Measurements from ENCODE around the gene WDR90.
"Not testable (repeated sequence)": the region's sequence is repeated elsewhere in the genome, so short reads cannot be mapped to it uniquely, and the experiment has no call there.

Gene WDR90

DNA sequence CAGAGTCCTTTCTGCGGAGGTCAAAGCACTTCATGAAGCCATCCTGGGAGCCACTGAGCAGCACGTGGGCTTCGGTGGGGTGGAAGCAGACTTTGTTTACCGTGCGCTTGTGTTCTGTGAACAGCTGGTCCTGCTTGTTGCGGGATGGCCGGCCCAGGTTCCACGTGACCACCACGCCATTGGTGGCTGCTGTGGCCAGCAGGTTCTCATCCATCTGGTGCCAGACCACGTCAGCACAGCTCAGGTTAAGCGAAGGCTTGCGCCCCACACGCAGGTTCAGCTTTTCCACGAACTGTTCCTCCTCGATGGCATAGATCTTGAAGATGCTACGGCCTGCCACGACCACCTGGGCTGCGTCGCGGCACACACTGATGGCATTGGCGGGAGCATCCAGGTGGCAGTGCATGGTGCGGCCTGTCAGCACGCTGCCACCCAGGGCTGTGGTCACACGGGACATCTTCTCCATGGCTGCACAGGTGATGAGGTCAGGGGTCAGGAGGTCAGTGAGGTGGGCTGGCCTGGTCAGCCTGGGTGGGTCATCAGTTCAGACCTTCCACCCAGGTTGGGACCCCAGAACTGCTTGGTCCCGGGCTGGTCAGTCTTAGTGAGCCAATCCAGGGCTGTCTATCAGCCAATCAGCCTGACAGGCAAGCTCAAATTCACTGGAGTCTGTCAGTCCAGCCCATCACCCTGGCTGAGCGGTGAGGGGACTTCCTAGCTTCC is 40.2 kb downstream of the WDR90 start:
- TF ChIP-seq CTCF (IDR thresholded peaks at IDR 0.05; ENCODE audit: low read depth, low read length), result no peak
- H3K4me3 ChIP-seq (ENCODE audit: low read depth, low read length), result peak overlapping the region; percentile 89
- in situ Hi-C loops (cut with HindIII; ENCODE audit: low sequenced_read_pairs), result no loop called here
- no peak for DNase-seq (ENCODE audit: low read depth, low spot score)

GRCh38 chr16:691242-691641 is 42.1 kb downstream of the WDR90 start:
- in situ Hi-C loops (cut with HindIII; ENCODE audit: low sequenced_read_pairs); DNase-seq (ENCODE audit: low read depth, low spot score); H3K4me3 ChIP-seq (ENCODE audit: low read depth, low read length): not testable (repeated sequence)

DNA sequence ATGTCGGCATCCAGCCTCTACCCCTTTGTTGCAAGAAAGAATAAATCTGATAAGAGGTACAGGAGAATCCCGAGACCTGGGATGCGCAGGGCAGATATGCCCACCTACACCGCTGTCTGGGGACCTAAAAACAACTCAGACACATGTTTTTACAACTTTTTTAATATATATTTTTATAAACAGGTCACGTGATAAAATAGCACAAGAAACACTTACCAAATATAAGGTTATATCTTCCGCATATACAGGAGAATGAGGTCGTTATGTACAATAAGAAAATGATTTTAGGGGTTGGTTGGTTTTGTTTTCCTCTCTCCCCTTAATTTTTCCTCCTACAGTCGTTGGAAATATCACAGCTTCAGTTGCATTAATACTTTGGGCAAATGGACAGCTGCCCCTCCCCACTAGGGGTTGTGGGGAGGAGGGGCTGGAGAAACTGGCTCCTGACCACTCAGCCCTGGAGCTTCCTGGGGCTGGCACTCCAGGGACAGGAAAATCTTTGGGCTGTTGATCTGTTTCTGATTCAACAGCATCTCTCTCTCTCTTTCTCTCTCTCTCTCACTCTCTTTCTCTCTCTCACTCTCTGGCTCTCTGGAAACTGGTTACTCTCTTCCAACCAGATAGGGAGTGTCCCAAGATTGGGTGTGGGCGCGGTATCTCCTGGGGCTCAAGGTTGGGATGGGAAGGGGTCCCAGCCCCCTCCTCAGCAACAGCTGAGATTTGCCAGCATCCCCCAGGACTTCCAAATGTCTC is 43.4 kb downstream of the WDR90 start:
- no peak overlapping the region for H3K4me3 ChIP-seq (ENCODE audit: low read depth, low read length)
- no peak for TF ChIP-seq CTCF (IDR thresholded peaks at IDR 0.05; ENCODE audit: low read depth, low read length)
- no peak for DNase-seq (ENCODE audit: low read depth, low spot score)
- in situ Hi-C loops (cut with HindIII; ENCODE audit: low sequenced_read_pairs), result no loop called here

DNA sequence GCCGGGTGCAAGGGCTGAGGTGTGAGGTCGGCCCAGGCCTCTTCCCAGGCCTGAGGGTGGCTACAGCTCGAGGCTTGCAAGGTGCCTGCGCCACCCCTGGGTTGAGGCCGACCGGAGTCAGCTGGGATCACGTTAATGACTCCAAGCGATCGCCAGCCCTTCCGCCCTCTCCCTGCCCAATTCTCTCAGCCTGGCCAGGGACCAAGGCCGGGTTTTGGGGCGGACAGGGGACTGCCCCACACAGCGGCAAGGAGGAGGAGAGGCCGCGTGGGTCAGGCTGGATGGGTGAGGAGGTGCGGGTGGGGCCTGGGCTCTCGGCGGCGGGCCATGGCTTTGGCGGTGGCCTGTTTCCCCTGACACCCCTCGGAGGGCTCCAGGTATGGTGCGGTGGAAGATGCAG is 44.2 kb downstream of the WDR90 start:
- no peak for TF ChIP-seq CTCF (IDR thresholded peaks at IDR 0.05; ENCODE audit: low read depth, low read length)
- H3K4me3 ChIP-seq (ENCODE audit: low read depth, low read length), result no peak overlapping the region
- no peak for DNase-seq (ENCODE audit: low read depth, low spot score)
- in situ Hi-C loops (cut with HindIII; ENCODE audit: low sequenced_read_pairs), result no loop called here

DNA sequence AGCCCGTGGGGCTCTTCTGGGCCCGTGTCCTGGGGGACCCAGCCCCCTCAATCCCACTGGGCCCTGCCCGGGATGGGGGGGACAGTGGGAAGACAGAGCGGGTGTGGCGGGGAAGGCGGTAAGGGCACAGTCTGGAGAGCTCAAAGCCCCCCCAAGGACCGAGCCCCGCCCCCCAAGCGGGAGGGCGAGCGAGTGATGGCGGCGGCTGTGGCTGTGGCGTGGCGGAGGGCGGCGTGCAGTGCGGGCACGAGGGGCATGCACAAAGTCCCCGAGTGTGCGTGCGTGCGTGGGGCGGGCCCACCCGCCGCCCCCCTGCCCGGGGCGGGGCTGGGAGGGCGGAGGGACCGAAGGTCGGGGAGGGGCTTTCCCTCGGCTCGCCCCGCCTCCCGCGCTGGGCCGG is 44.6 kb downstream of the WDR90 start:
- H3K4me3 ChIP-seq (ENCODE audit: low read depth, low read length), result no peak overlapping the region
- no peak for TF ChIP-seq CTCF (IDR thresholded peaks at IDR 0.05; ENCODE audit: low read depth, low read length)
- DNase-seq (ENCODE audit: low read depth, low spot score), result no peak
- in situ Hi-C loops (cut with HindIII; ENCODE audit: low sequenced_read_pairs), result no loop called here

- H3K4me3 ChIP-seq (ENCODE audit: low read depth, low read length), result no peak overlapping the region
- no peak for TF ChIP-seq CTCF (IDR thresholded peaks at IDR 0.05; ENCODE audit: low read depth, low read length)
- DNase-seq (ENCODE audit: low read depth, low spot score), result no peak
- in situ Hi-C loops (cut with HindIII; ENCODE audit: low sequenced_read_pairs), result no loop called here
Observed at GRCh38 chr16:694187-694862, 45.2 kb downstream of the WDR90 start.
